SK-N-MC (cell line): Measurements from ENCODE around the gene RGL2.

Source experiments
- EZH2 ChIP-seq: fragments of 200-600 bp; sonication (generic); IDR thresholded peaks from one replicate; pipeline ENCODE4 v1.6.1; 2017; ENCODE audit warnings: antibody characterized with exemption
- FOXP2 ChIP-seq: optimal IDR thresholded peaks from 2 replicates; pipeline ENCODE3; 2011; ENCODE audit warnings: mild to moderate bottlenecking, moderate library complexity; ENCODE audit not compliant: insufficient read depth; ENCODE audit errors: extremely low read length, control extremely low read depth
- POLR2AphosphoS5 ChIP-seq: IDR thresholded peaks from 2 replicates; pipeline ENCODE4 v1.6.1; 2012; ENCODE audit warnings: mild to moderate bottlenecking, low read depth, low read length, borderline replicate concordance

GRCh38 chr6:33248932-33249731 is 49.6 kb downstream of the RGL2 start:
- TF ChIP-seq EZH2 (no peak), POLR2AphosphoS5 (peak; percentile 89), FOXP2 (no peak)
